Stimulated activated naive CD8-positive, alpha-beta T cell treated with anti-CD3 and anti-CD28 coated beads, Interleukin-15, Interleukin-2, amounts not matched to agents 100 ng/mL and 50 ng/mL, for 24 hours (primary cell): ENCODE measurements around the gene ACP3.
A peak's percentile ranks its signal among the peaks of the same experiment; 100 is the strongest.

Source experiments
- H3K27ac Mint-ChIP-seq: one replicate; pipeline ENCODE4 v1.8.0; 2021; ENCODE audit warnings: mild to moderate bottlenecking, mixed read lengths
- H3K27me3 Mint-ChIP-seq: one replicate; pipeline ENCODE4 v1.8.0; 2021; ENCODE audit warnings: mixed read lengths
- H3K36me3 Mint-ChIP-seq: one replicate; pipeline ENCODE4 v1.8.0; 2021; ENCODE audit warnings: low read depth, mixed read lengths
- H3K4me1 Mint-ChIP-seq: one replicate; pipeline ENCODE4 v1.8.0; 2021; ENCODE audit warnings: low read depth, mixed read lengths
- H3K4me3 Mint-ChIP-seq: one replicate; pipeline ENCODE4 v1.8.0; 2021; ENCODE audit warnings: mild to moderate bottlenecking, mixed read lengths
- H3K9me3 Mint-ChIP-seq: one replicate; pipeline ENCODE4 v1.8.0; 2021; ENCODE audit warnings: mixed read lengths

ACP3 gene

GRCh38 chr3:132342610-132343009 is 25.4 kb downstream of the ACP3 start:
- H3K9me3 Mint-ChIP-seq, result no peaks in the 10 kb centered on the region
- H3K27me3 Mint-ChIP-seq, result peaks cover 4% of the 10 kb centered on the region
- no peak overlapping the region for H3K4me3 Mint-ChIP-seq
- H3K36me3 Mint-ChIP-seq, result no peaks in the 10 kb centered on the region
- H3K27ac Mint-ChIP-seq, result no peak overlapping the region
- peaks cover 4% of the 10 kb centered on the region for H3K4me1 Mint-ChIP-seq

GRCh38 chr3:132343018-132343612 is 25.9 kb downstream of the ACP3 start:
- Mint-ChIP-seq H3K4me3 (no peak overlapping the region), H3K27me3 (peaks cover 4% of the 10 kb centered on the region), H3K4me1 (peaks cover 4% of the 10 kb centered on the region)

GRCh38 chr3:132344666-132345280 is 27.6 kb downstream of the ACP3 start:
- no peak overlapping the region for H3K27ac Mint-ChIP-seq
- H3K36me3 Mint-ChIP-seq, result no peaks in the 10 kb centered on the region
- H3K9me3 Mint-ChIP-seq, result no peaks in the 10 kb centered on the region
- no peak overlapping the region for H3K4me3 Mint-ChIP-seq
- peaks cover 4% of the 10 kb centered on the region for H3K27me3 Mint-ChIP-seq
- peaks cover 4% of the 10 kb centered on the region for H3K4me1 Mint-ChIP-seq

More at GRCh38 chr3:132343018-132343612, 25.9 kb downstream of the ACP3 start:
- no peak overlapping the region for H3K27ac Mint-ChIP-seq
- no peaks in the 10 kb centered on the region for H3K36me3 Mint-ChIP-seq
- no peaks in the 10 kb centered on the region for H3K9me3 Mint-ChIP-seq

- Mint-ChIP-seq H3K4me1 (peaks cover 4% of the 10 kb centered on the region), H3K4me3 (no peak overlapping the region), H3K27me3 (peaks cover 4% of the 10 kb centered on the region), H3K36me3 (no peaks in the 10 kb centered on the region), H3K9me3 (no peaks in the 10 kb centered on the region), H3K27ac (no peak overlapping the region)
Measured at GRCh38 chr3:132346841-132347736, 29.9 kb downstream of the ACP3 start.

- no peak overlapping the region for H3K4me3 Mint-ChIP-seq
- no peak overlapping the region for H3K27ac Mint-ChIP-seq
- H3K4me1 Mint-ChIP-seq, result peaks cover 5% of the 10 kb centered on the region
- no peaks in the 10 kb centered on the region for H3K36me3 Mint-ChIP-seq
- H3K27me3 Mint-ChIP-seq, result peaks cover 6% of the 10 kb centered on the region
- no peaks in the 10 kb centered on the region for H3K9me3 Mint-ChIP-seq
Measured at GRCh38 chr3:132347811-132348210, 30.6 kb downstream of the ACP3 start.

- Mint-ChIP-seq H3K27me3 (peaks cover 5% of the 10 kb centered on the region), H3K27ac (no peak overlapping the region), H3K9me3 (no peaks in the 10 kb centered on the region), H3K4me1 (peaks cover 4% of the 10 kb centered on the region), H3K4me3 (no peak overlapping the region), H3K36me3 (no peaks in the 10 kb centered on the region)
Measured at GRCh38 chr3:132348531-132348930, 31.3 kb downstream of the ACP3 start.

GRCh38 chr3:132350814-132351213 is 33.6 kb downstream of the ACP3 start:
- H3K4me1 Mint-ChIP-seq, result peaks cover 4% of the 10 kb centered on the region
- no peak overlapping the region for H3K27ac Mint-ChIP-seq
- H3K9me3 Mint-ChIP-seq, result no peaks in the 10 kb centered on the region
- peaks cover 5% of the 10 kb centered on the region for H3K27me3 Mint-ChIP-seq
- H3K4me3 Mint-ChIP-seq, result no peak overlapping the region
- no peaks in the 10 kb centered on the region for H3K36me3 Mint-ChIP-seq

GRCh38 chr3:132351222-132351806 is 34.1 kb downstream of the ACP3 start:
- Mint-ChIP-seq H3K36me3 (no peaks in the 10 kb centered on the region), H3K27ac (no peak overlapping the region)

GRCh38 chr3:132352556-132353143 is 35.4 kb downstream of the ACP3 start:
- Mint-ChIP-seq H3K9me3 (no peaks in the 10 kb centered on the region), H3K36me3 (no peaks in the 10 kb centered on the region), H3K4me3 (no peak overlapping the region), H3K27me3 (peaks cover 5% of the 10 kb centered on the region), H3K4me1 (peaks cover 4% of the 10 kb centered on the region), H3K27ac (peak overlapping the region; percentile 65)

More at GRCh38 chr3:132351222-132351806, 34.1 kb downstream of the ACP3 start:
- Mint-ChIP-seq H3K4me1 (peaks cover 4% of the 10 kb centered on the region), H3K9me3 (no peaks in the 10 kb centered on the region), H3K4me3 (no peak overlapping the region), H3K27me3 (peaks cover 5% of the 10 kb centered on the region)

GRCh38 chr3:132354916-132355702 is 37.9 kb downstream of the ACP3 start:
- H3K36me3 Mint-ChIP-seq, result no peaks in the 10 kb centered on the region
- no peaks in the 10 kb centered on the region for H3K9me3 Mint-ChIP-seq
- H3K4me1 Mint-ChIP-seq, result peaks cover 4% of the 10 kb centered on the region
- no peak overlapping the region for H3K4me3 Mint-ChIP-seq
- H3K27ac Mint-ChIP-seq, result no peak overlapping the region
- peaks cover 5% of the 10 kb centered on the region for H3K27me3 Mint-ChIP-seq

- Mint-ChIP-seq H3K9me3 (no peaks in the 10 kb centered on the region), H3K36me3 (no peaks in the 10 kb centered on the region), H3K4me1 (peaks cover 4% of the 10 kb centered on the region), H3K27ac (no peak overlapping the region), H3K27me3 (peaks cover 5% of the 10 kb centered on the region), H3K4me3 (no peak overlapping the region)
Measured at GRCh38 chr3:132356568-132356967, 39.4 kb downstream of the ACP3 start.

GRCh38 chr3:132360717-132361116 is 43.5 kb downstream of the ACP3 start:
- no peak overlapping the region for H3K27ac Mint-ChIP-seq
- H3K4me1 Mint-ChIP-seq, result no peaks in the 10 kb centered on the region
- no peaks in the 10 kb centered on the region for H3K36me3 Mint-ChIP-seq
- no peaks in the 10 kb centered on the region for H3K9me3 Mint-ChIP-seq
- no peak overlapping the region for H3K4me3 Mint-ChIP-seq
- H3K27me3 Mint-ChIP-seq, result peaks cover 7% of the 10 kb centered on the region

GRCh38 chr3:132362329-132362728 is 45.1 kb downstream of the ACP3 start:
- H3K27ac Mint-ChIP-seq, result no peak overlapping the region
- no peaks in the 10 kb centered on the region for H3K9me3 Mint-ChIP-seq
- H3K4me3 Mint-ChIP-seq, result no peak overlapping the region
- H3K36me3 Mint-ChIP-seq, result no peaks in the 10 kb centered on the region
- no peaks in the 10 kb centered on the region for H3K4me1 Mint-ChIP-seq
- H3K27me3 Mint-ChIP-seq, result peaks cover 7% of the 10 kb centered on the region

- H3K4me3 Mint-ChIP-seq, result no peak overlapping the region
- peaks cover 4% of the 10 kb centered on the region for H3K27me3 Mint-ChIP-seq
- no peaks in the 10 kb centered on the region for H3K4me1 Mint-ChIP-seq
- no peaks in the 10 kb centered on the region for H3K36me3 Mint-ChIP-seq
- no peak overlapping the region for H3K27ac Mint-ChIP-seq
- no peaks in the 10 kb centered on the region for H3K9me3 Mint-ChIP-seq
Measured at GRCh38 chr3:132368515-132368914, 51.3 kb downstream of the ACP3 start.
